ENCODE measurements around the gene RNF144A. TPM values are rescaled to one million over a fixed set of nuclear protein-coding genes. Genes with fewer than 3 reads are reported as not detected.

Gene RNF144A
- total and polyA plus RNA-seq, 2 experiments from 2014 or later, result 5.4 to 10.1 TPM

GRCh38 chr2:6982934-6983589 lies 65.8 kb downstream of the RNF144A start:
- Histone ChIP-seq H3K27me3 (no peaks in the 10 kb centered on the region), H3K4me1 (ENCODE audit: insufficient read depth) (no peaks in the 10 kb centered on the region), H3K36me3 (replicated peaks; ENCODE audit: insufficient read depth, low read depth) (no peaks in the 10 kb centered on the region), H3K4me2 (no peak overlapping the region), H3K4me3 (no peak overlapping the region), H3K9me3 (ENCODE audit: low read depth) (no peaks in the 10 kb centered on the region), H2AFZ (no peak overlapping the region), H3K9me2 (replicated peaks; ENCODE audit: insufficient read depth) (no peaks in the 10 kb centered on the region), H4K20me1 (ENCODE audit: insufficient read depth, poor library complexity, severe bottlenecking) (no peaks in the 10 kb centered on the region), H3K79me2 (no peaks in the 10 kb centered on the region), H3K27ac (no peak overlapping the region)
- no peak for TF ChIP-seq CTCF (IDR thresholded peaks at IDR 0.05; ENCODE audit: poor library complexity)
- no peak for TF ChIP-seq EZH2 (IDR thresholded peaks at IDR 0.05; ENCODE audit: borderline replicate concordance)
- no peak for TF ChIP-seq EZH2phosphoT487 (IDR thresholded peaks at IDR 0.05; ENCODE audit: low read depth, severe bottlenecking, unreplicated experiment)
- WGBS (ENCODE audit: low lambda C conversion rate, missing lambda C conversion rate), result 74% methylated on average over 6 of the region's 6 CpGs
- no peak for DNase-seq (ENCODE audit: low spot score)

- Histone ChIP-seq H4K20me1 (ENCODE audit: insufficient read depth, poor library complexity, severe bottlenecking) (no peaks in the 10 kb centered on the region), H3K79me2 (no peaks in the 10 kb centered on the region), H2AFZ (no peak overlapping the region), H3K27ac (no peak overlapping the region), H3K27me3 (no peaks in the 10 kb centered on the region), H3K4me2 (no peak overlapping the region), H3K36me3 (replicated peaks; ENCODE audit: insufficient read depth, low read depth) (no peaks in the 10 kb centered on the region), H3K4me1 (ENCODE audit: insufficient read depth) (no peaks in the 10 kb centered on the region), H3K4me3 (no peak overlapping the region), H3K9me2 (replicated peaks; ENCODE audit: insufficient read depth) (no peaks in the 10 kb centered on the region), H3K9me3 (ENCODE audit: low read depth) (no peaks in the 10 kb centered on the region)
- no peak for DNase-seq (ENCODE audit: low spot score)
- no peak for TF ChIP-seq EZH2phosphoT487 (IDR thresholded peaks at IDR 0.05; ENCODE audit: low read depth, severe bottlenecking, unreplicated experiment)
- no peak for TF ChIP-seq CTCF (IDR thresholded peaks at IDR 0.05; ENCODE audit: poor library complexity)
- no peak for TF ChIP-seq EZH2 (IDR thresholded peaks at IDR 0.05; ENCODE audit: borderline replicate concordance)
- 61% methylated on average over 3 of the region's 3 CpGs for WGBS (ENCODE audit: low lambda C conversion rate, missing lambda C conversion rate)
Observed at GRCh38 chr2:6986301-6986911, 69.2 kb downstream of the RNF144A start.

- Histone ChIP-seq H4K20me1 (ENCODE audit: insufficient read depth, poor library complexity, severe bottlenecking) (no peaks in the 10 kb centered on the region), H3K79me2 (no peaks in the 10 kb centered on the region), H3K36me3 (replicated peaks; ENCODE audit: insufficient read depth, low read depth) (no peaks in the 10 kb centered on the region), H3K9me2 (replicated peaks; ENCODE audit: insufficient read depth) (no peaks in the 10 kb centered on the region), H3K4me2 (no peak overlapping the region), H3K4me1 (ENCODE audit: insufficient read depth) (no peaks in the 10 kb centered on the region), H3K9me3 (ENCODE audit: low read depth) (no peaks in the 10 kb centered on the region), H3K27me3 (no peaks in the 10 kb centered on the region), H2AFZ (no peak overlapping the region), H3K27ac (no peak overlapping the region), H3K4me3 (no peak overlapping the region)
- TF ChIP-seq EZH2 (IDR thresholded peaks at IDR 0.05; ENCODE audit: borderline replicate concordance) (no peak), CTCF (IDR thresholded peaks at IDR 0.05; ENCODE audit: poor library complexity) (no peak), EZH2phosphoT487 (IDR thresholded peaks at IDR 0.05; ENCODE audit: low read depth, severe bottlenecking, unreplicated experiment) (no peak)
- DNase-seq (ENCODE audit: low spot score), result no peak
- 68% methylated on average over 12 of the region's 12 CpGs for WGBS (ENCODE audit: low lambda C conversion rate, missing lambda C conversion rate)
Observed at GRCh38 chr2:6986912-6987361, 69.7 kb downstream of the RNF144A start.
